ENCODE results near the gene PHLDB1.
"Not testable (repeated sequence)": the region's sequence is repeated elsewhere in the genome, so short reads cannot be mapped to it uniquely, and the experiment has no call there.

Gene PHLDB1

DNA sequence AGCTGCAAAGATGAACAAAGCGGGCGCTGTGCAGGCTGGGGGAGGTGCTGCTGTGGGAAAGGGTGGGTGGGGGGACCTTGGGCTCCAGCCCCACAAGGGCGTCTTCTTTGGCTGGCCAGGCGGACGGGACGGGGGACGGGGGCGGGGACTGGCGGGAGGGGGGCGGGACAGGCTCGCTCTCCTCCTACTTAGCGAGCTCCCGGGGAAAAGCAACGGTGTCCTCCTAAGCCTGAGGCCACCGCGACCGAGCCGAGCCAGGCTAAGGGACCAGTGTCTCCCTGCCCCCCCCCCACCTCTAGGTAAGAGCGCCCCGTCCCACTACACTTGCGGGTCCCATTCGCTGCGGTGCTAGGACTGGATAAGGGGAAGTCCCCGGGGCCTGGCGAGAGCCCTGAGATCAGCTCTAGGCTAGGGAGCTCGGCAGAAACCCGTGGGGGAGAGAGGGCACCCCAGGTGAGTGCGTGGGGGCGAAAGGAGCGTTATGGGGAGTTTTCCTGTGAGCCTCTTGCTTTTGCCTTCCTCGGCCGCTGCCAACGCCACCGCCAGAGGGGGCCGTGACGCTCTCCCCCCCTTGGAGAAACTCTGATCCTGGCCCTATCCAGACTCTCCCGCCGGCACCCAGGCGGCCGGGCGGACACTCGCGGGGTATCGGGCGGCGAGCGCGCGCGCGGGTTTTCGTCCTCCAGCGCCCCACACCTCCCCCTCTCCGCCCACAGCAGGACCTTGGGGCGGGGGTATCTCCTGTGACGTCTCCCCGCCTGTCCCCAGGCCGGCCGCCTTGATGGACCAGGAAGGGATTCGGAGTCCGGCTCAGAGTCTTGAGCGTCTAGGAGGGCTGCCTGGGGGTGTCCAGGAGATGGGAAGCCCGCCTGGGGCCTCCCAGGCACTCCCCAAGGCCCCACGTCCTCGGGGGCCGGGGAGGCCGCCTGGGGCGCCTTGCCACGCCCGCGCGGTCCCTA lies at the start of gene PHLDB1:
TSS of gene PHLDB1 (plus strand) at position 215 of the 959 bp plus-strand sequence. CDS start 6,222 bp downstream, outside the sequence.
- no peak for DNase-seq

DNA sequence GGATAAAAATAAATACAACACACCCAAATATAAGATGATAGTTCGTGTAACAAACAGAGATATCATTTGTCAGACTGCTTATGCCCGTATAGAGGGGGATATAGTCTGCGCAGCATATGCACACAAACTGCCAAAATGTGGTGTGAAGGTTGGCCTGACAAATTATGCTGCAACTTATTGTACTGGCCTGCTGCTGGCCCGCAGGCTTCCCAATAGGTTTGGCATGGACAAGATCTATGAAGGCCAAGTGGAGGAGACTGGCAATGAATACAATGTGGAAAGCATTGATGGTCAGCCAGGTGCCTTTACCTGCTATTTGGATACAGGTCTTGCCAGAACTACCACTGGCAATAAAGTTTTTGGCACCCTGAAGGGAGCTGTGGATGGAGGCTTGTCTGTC lies 46.6 kb upstream of the PHLDB1 start:
- DNase-seq = no peak

DNA sequence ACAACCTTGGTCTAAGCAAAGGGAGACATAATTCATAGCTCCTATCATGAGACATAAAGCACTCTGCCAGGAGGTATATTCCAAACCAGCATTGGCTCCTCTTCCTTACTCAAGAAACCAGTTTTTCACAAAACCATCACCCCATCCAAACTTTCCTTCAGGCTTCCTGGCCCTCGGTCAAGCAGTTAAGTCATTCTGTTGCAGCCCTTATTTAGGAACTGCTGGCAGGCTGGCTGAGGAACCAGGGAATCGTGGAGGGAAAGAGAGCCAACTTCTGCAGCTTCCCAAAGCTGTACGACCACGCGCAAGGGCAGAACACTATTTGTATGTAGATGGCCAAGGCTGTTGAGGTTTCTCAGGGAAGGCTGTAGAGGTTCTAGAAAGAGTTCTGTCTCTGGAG lies 42.4 kb upstream of the PHLDB1 start:
- no peak for DNase-seq

DNA sequence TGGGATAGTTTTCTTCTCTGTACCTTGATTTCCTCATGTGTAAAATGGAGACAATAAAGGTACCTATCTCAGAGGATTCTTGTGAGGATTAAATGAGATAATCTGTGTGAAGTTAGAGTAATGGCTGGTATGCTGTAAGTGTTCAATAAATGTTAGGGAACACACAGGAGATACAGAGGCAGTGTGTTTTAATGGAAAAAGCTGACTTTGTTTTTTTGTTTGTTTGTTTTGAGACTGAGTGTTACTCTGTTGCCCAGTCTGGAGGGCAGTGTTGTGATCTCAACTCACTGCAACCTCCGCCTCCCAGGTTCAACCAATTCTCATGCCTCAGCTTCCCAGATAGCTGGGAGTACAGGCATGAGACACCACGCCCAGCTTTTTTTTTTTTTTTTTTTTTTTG lies 37.7 kb upstream of the PHLDB1 start:
- no peak for DNase-seq

DNA sequence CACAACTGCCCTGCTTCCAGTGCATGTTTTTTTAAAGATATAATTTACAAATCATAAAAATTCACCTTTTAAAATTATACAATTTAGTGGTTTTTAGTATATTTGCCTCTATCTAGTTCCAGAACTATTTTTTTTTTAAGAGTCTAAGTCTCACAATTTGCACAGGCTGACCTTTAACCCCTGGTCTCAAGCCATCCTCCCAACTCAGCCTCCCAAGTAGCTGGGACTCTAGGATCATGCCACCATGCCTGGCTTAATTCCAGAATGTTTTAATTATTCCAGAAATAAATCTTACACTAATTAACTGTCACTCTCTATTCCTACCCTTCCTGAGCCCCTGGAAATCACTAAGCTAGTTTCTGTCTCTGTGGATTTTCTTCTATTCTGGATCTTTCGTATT lies 36.6 kb upstream of the PHLDB1 start:
- DNase-seq = no peak

DNA sequence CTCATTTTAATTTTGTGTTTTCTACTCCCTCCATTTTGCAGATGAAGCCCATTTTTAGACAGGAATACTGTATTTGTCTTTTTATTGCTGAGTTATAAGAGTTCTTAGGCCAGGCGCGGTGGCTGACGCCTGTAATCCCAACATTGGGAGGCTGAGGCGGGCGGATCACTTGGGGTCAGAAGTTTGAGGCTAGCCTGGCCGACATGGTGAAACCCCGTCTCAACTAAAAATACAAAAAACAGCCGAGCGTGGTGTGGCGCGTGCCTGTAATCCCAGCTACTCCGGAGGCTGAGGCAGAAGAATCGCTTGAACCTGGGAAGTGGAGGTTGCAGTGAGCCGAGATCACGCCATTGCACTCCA lies 35.7 kb upstream of the PHLDB1 start:
- DNase-seq = not testable (repeated sequence)

DNA sequence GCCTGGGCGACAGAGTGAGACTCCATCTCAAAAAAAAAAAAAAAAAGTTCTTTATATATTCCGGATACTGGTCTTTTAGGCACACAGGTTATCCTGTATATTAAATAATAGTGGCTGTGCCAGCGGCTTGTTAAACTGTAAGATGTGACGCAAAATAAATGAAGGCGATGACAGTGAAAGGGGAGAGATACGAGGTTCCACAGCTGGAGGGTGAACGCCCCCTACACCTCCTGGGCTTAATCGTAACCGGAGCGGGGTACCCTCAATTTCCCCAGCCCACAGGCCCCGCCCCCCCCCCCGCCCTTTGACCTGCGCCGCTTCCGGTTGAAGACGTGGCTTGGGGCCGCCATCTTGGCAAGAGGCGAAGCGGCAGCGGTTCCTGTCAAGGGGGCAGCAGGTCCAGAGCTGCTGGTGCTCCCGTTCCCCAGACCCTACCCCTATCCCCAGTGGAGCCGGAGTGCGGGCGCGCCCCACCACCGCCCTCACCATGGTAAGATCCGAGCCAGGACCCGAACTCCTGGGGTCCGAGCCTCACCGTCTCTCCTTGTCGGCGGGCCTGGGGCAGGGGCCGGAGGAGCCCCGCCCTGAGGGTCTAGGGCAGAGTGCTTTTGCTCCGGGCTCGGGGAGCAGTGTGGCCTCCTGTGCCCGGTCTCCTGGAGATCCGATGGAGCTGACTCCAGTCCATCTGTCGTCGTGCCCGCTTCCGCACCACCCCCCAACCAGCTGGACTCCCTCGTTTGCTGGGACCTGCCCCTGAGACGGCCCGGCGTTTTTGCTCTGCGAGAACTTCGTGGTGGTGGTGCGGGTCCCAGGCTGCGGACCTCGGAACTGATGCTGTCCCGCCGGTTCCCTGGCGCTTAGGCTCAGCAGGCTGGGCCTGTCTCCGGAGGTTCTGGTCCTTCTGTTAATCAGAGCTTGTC lies 35.1 kb upstream of the PHLDB1 start, which contains the start of gene ARCN1:
TSS of gene ARCN1 (plus strand) at position 349 of the 920 bp plus-strand sequence. CDS start at position 488, 139 bp downstream.
- DNase-seq = peak; percentile 5

DNA sequence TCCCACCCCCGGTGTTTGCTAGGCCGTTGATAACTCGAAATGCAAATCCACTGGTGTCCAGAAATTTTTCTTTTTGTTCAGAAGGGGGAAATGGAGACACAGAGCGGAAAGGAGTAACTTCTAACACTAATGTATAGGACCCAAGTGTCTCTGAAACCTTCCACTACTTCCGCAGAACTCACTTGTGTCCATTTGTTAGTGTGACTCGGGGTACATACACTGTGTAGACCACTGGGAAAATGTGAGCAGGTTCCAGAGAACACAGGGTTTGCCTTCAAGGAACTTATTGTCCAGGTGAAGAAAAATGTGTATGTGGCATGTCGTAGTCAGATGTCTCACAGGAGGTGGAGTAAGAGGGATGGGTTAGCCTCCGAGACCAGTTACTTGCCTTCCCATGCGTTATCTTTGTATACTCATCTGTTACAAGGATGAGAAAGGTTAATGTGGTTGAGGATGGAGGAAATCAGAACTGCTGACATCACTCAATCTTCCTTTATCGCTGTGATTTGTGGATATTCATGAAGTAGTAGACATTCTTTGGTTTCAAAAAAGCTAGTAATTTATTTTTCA lies 34.3 kb upstream of the PHLDB1 start:
- no peak for DNase-seq

DNA sequence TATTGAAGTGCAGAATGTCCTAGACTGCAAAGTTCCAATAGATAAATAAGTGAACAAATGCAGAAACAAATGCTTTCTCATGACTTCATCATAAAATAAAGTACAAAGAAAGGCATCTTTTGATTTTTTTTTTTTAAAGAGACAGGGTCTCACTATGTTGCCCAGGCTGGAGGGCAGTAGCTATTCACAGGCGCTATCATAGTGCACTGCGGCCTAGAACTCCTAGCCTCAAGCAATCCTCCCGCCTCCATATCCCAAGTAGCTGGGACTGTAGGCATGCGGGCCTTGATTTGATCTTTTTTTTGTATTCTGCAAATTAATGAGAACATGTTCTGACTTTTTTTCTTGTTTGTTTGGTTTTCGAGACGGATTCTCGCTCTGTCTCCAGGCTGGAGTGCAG lies 32.8 kb upstream of the PHLDB1 start:
- DNase-seq = no peak

DNA sequence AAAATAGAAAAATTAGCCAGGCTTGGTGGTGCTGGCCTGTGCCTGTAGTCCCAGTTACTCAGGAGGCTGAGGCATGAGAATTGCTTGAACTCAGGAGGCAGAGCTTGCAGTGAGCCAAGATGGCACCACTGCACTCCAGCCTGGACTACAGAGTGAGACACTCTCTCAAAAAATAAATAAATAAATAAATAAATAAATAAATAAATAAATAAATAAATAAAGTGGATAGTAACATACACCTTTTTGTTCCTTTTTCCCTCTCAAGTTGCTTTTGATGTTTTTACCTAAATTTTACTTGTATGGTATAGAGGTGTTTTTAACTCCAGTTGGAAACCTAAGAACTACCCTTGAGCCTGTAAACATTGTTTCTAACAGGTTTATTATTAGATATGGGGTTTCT lies 29.4 kb upstream of the PHLDB1 start:
- not testable (repeated sequence) for DNase-seq

DNA sequence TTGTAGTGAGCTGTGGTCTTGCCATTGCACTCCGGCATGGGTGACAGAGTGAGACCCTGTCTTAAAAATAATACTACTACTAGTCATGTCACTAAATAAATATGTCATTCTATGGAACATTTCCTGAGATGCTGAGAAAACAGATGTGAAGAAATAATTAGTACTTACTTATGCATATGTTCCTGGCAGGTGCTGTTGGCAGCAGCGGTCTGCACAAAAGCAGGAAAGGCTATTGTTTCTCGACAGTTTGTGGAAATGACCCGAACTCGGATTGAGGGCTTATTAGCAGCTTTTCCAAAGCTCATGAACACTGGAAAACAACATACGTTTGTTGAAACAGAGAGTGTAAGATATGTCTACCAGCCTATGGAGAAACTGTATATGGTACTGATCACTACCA lies 26.4 kb upstream of the PHLDB1 start:
- no peak for DNase-seq

DNA sequence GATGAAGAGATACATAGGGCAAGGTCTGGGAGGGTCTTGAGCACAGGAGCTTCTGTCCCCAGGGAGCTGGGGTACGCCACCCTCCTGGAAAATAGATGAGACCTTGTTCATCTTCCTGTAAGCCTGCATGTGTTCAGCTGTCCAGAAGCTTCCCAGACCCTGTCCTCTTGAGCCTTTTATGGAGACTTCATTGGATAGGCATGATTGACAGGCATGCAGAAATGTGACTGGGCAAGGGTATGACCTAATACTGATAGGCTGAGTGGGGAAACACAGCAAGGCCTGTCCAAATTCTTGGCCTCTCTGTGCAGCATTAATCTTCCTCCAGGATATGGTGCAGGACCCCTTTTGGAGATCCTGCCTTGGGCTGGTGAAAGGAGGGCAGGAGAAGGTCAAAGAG lies 19.5 kb upstream of the PHLDB1 start:
- no peak for DNase-seq

DNA sequence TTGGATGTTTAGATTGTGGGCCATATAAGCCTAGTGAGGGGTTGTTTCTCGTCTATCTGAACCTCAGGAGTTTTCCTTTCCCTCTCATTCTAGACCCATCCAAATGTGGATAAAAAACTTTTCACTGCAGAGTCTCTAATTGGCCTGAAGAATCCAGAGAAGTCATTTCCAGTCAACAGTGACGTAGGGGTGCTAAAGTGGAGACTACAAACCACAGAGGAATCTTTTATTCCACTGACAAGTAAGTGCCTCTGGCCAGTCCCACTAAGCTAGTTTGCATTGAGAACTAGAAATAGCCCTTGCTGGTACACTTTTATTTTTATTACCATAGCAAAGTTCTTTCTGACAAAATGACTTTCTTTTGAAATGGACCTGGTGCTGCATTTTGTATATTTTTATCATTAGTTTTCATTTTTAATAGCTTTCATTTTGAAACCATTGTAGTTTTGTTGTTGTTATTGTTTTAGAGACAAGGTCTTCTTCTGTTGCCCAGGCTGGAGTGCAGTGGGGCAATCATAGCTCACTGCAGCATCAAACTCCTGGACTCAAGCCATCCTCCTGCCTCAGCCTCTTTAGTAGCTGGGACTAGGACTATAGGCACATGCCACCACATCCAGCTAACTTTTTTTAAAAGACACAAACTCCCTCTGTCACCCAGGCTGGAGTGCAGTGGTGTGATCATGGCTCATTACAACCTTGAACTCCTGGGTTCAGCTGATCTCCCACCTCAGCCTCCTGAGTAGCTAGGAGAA lies 14.6 kb upstream of the PHLDB1 start:
- DNase-seq = no peak

DNA sequence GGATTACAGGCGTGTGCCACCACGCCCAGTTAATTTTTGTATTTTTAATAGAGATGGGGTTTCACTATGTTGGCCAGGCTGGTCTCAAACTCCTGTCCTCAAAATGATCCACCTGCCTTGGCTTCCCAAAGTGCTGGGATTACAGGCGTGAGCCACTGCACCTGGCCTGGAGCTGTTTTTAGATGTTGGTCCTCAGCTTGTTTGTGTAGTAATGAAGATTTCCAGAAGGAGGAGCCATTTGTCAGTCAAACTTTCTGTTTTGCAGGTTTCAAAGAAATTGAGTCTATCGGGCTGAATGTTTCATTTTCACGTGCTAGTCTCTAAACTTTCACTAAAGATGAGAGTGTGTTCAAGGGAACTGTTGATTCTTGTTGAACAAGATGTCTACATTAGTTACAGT lies 12.4 kb upstream of the PHLDB1 start:
- DNase-seq = not testable (repeated sequence)

DNA sequence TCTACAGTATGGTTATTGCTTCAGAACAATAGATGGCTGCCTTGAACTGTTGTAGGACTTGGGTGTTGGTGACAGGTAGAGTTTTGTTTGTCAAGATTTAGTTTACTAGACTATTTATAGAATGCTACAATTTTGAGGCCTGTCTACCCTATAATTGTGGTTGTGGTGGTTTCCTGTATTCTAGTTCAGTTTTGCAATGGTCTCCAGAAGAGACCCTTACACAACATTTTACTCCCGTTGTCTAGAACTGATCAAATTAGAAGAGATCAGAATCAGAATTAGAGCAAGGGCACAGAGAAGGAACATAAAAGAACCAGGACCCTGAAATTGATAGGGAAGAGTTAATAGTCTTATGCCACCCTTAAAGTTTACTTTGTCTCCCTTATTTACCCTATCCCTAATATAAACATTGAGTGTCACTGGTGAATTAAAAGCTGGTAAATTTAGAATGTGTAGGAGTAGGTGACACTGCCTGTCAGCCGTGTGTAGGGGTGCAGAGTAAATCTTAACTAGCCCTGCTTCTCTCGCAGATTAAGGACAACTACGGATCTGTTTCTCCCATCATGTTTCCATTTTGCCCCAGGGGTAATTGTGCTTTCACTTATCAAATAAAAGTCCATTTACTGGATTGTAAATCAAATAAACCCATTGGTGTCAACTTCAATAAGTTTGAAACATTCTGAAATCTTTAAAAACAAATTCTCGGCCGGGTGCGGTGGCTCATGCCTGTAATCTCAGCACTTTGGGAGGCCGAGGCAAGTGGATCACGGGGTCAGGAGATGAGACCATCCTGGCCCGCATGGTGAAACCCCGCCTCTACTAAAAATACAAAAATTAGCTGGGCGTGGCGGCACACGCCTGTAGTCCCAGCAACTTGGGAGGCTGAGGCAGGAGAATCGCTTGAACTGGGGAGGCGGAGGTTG lies 10.9 kb upstream of the PHLDB1 start:
- DNase-seq = no peak

DNA sequence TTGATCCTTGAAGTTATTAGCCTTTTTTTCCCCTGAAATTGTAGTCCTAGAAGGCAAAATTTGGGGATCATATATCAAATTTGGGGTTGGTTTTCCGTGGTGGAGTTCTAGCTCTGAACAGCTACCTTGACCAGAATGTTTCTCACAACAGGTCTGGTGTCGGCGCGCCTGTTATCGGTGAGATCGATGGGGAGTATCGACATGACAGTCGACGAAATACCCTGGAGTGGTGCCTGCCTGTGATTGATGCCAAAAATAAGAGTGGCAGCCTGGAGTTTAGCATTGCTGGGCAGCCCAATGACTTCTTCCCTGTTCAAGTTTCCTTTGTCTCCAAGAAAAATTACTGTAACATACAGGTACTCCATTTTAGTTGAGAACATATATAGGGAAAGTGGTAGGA lies 9.9 kb upstream of the PHLDB1 start:
- no peak for DNase-seq

DNA sequence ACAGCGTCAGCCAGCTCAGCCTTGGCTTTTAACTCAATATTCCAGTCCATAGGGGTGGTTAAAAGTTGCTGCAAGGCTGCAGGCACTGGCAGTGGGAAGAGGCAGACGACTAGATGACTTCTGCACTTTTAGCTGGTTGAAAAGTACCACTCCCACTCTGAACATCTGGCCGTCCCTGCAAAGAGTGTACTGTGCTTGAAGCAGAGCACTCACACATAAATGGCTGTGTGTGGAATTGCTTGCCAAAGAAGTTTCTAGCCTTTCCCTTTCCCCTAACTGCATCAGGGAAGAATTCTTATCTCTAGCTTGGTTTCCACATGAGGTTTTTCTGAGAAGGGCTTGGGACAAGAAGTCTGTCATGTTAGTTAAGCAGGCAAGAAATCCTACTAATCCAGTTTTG lies 5.1 kb upstream of the PHLDB1 start:
- DNase-seq = no peak

DNA sequence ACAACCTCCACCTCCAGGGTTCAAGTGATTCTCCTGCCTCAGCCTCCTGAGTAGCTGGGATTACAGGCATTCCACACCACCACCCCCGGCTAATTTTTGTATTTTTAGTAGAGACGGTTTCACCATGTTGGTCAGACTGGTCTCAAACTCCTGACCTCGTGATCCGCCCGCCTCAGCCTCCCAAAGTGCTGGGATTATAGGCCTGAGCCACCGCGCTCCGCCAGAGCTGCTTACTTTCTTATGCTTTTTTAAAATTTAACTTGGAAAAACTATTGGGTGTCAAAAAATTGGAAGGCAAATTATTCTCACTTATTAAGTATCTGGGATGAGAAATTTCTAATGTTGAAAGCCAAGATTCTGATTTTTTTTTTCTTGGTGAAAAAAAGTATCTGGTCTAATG lies 3.7 kb upstream of the PHLDB1 start:
- not testable (repeated sequence) for DNase-seq

DNA sequence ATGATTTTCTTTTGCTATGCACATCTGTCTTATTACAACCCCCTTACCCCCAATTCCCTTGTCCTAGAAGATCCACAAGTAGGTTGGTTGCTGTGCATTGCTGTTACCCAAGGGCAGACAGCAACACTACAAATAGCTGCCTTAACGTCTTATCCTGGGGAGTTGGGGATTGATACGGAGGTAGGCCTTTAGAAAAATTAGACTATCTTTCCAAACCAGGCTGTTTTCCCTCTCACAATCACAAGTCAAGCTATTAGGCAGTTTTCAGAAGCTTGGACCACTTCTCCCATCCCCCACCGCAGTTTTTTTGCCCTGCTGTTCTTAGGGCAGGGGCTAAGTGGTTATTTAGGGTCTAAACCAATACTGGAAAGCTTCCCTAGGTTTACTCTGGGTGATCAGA lies 2.8 kb upstream of the PHLDB1 start:
- DNase-seq = no peak

DNA sequence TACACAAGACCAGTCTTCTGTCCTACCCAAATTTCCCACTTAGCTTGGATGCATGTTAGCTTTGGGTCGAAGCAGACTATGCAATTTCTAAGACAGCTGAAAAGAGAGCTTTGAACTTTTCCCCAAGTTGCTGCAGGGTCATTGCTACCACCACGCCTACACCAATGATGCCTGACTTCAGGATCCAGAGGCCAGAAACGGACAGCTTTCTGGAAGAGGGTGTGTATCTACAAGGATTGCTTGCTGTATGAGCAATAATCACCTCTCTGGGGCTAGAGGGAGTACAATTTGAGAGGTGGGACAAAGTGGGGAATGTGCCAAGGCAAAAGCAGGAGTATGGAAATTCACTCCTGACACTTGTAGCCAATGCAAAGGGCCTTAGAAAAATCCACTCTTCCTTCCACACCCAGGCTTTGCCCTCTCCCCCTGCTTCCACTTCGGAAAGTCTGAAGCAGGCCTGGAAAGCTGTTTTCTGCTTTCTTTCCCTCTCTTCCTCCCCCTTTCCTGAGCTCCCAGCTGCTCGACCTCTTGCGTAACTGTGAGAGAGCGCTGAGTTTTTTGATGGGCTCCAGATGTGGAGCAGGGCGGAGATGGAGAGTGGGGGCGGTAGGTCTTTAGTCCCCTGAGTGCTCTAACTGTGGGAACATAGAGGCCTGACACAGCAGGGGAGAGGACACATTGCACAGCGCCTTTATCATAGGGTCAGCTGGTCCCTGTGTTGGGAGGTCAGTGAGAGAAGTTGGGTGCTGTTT lies 2.1 kb upstream of the PHLDB1 start:
- no peak for DNase-seq
